ENCODE data around the gene RAC2.
"Not testable (repeated sequence)": the region's sequence is repeated elsewhere in the genome, so short reads cannot be mapped to it uniquely, and the experiment has no call there.

Gene RAC2

DNA sequence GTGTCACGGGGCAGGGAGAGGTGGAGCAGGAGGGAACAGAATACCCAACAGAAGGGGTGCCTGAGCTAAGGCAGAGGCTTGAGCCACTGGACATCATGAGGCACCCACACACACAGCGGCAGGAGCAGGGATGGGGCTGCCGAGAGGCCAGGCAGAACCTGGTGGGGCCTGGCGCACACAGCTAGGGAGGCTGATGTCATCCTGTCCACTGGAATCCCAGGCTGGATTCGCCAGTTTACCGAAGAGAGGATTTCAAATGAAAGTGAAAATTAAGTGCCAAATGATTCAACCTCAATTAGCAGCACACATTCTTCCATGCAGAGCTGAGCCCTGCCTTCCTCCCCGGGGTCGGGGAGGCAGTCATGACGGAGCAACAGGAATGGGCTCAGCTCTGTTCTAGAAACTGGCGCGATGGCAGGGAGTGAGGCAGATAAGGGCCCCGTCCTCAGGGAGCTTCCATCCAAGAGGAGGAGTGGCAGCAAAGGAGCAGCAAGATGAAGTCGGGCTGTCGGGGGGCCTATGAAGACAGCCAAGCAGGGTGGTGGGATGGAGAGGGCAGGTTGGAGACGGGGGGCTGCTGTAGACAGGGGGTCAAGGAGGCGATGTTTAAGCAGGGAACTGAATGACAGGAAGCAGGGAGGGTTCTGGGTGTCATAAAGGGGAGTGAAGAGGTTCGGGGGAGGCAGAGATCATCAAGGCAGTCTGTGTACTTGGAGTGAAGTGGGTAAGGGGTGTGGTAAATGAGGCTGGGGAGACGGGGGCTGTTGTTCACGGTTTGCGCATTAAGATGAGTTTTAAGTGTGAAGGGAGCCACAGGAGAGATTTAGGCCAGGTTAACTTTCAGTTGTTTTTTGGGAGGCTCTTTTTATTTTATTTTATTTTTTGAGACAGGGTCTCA, 6.4 kb downstream of the RAC2 start:
- in situ Hi-C loops (cut with HindIII; ENCODE audit: low sequenced_read_pairs), result no loop called here

DNA sequence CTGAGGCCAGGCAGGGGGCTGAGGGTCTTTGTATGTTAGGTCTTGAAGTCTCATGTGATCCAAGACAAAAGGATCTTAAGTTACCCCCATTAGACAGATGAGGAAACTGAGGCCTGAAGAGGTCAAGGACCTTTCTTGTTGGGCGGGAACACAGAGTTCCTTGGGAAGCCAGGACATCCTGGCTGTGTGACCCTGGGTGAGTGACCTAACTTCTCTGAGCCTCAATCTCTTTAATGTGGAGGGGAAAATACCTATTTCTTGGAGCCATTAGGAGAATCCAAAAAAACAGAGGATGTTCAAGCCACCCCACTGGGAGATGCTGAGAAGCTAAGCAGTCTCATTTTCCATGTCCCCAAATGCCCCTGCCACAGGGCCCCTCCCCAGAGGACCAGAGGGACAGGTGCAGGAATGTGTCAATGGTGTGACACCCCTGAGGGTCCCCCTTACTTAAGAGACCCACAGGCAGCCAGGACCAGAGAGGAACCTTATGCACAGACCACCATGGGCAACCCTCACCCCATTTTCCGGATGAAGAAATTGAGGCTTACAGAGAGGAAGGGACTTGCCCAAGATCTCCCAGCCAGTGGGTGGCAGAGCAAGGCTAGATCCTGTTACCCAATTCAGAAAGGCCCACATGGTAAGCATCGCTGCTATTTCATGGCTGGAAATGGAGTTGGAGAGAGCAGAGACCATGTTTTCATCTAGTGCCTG, 8.0 kb downstream of the RAC2 start:
- in situ Hi-C loops (cut with HindIII; ENCODE audit: low sequenced_read_pairs), result no loop called here

DNA sequence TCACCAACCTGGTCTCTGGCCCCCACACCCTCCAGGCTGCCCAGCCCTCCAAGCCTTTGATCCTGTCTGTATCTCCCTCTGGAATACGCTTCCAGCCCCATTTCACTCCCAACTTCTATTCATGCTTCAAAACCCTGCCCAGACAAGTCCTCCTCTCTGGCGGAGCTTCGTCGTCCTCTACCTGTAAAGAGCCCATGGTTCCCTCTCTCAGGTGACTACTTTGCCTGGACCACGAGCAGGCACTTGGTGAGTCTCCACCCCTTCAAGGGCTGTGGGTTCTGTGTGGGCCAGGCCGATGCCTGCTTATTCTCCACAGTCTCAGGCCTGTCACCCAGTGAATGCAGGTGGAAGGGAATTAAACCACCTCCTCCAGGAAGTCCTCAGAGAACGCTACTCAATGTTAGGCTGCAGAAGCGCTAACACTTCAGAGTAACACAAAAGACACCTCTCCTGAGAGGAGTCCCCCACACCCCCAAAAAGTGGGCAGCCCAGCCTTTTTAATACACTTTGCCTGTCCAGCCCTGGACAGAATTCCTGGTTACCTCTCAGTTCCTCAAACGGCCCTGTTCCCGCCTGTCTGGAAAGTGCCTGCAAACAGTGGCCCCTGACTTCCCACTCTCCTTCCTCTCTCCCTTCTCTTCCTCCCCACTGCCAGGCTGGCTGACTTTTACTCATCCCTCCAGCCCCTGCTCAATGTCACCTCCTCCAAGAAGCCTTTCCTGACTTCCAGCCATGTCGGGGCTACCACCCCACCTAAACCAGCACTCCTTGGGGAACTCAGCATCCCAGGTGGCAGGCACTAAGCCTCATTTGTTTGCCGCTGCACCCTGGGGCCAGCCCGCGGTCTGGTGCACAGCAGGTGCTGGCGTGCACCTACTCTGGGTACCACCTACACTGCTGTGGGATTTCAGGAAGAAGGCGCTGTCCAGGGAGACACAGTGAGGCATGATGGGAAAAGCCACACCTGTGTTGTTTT, 9.0 kb downstream of the RAC2 start:
- in situ Hi-C loops (cut with HindIII; ENCODE audit: low sequenced_read_pairs), result no loop called here

DNA sequence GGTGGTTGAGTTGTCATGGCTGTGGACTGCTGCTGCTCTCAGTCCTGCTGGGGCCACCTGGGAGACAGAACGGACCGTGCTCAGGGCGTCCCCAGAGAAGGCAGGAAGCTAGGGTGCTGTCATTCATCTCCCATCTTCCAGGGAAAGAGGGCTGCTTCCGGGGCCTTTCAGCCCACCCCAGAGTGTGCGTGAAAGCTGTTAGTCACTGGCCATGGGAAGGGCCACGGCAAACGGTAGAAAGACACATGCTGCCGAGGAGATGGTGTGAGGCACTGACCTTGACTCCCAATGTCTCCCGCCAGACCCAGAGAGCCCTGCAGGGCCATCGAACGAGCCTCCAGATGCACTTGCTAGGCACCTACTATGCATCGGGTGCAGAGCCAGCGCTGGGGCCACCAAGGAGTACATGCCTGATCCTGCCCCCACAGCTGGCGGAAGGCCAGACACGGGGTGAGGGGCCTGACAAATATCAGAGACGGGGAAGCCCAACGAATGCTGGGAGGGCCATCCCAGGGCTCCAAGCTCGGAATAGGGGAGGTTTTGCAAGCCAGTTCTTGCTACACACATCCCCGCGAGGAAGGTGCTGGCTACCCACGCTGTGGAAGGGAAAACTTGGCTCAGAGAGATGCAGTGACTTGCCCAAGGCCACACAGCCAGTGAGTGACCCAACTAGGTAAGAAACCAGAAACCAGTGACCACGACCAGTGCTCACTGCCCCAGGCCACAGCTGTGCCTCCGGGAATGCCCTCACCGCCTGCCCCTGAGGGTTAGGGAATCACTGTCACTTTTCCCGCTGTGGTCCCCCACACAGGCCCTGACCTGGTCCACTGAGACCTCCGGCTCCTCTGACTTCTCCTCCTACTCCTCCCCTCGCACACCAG, 10.1 kb downstream of the RAC2 start:
- in situ Hi-C loops (cut with HindIII; ENCODE audit: low sequenced_read_pairs), result no loop called here

DNA sequence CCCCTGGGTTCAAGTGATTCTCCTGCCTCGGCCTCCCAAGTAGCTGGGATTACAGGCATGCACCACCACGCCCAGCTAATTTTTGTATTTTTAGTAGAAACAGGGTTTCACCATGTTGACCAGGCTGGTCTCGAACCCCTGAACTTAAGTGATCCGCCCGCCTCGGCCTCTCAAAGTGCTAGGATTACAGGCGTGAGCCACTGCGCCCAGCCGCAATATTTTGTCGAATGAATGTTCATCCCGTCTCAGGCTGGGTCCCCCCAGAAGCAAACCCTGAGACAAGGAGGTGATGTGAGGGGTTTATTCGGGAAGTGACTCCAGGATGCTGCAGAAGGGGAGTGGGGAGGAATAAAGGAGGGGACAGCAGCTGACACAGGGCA, 10.7 kb downstream of the RAC2 start:
- in situ Hi-C loops (cut with HindIII; ENCODE audit: low sequenced_read_pairs), result not testable (repeated sequence)

DNA sequence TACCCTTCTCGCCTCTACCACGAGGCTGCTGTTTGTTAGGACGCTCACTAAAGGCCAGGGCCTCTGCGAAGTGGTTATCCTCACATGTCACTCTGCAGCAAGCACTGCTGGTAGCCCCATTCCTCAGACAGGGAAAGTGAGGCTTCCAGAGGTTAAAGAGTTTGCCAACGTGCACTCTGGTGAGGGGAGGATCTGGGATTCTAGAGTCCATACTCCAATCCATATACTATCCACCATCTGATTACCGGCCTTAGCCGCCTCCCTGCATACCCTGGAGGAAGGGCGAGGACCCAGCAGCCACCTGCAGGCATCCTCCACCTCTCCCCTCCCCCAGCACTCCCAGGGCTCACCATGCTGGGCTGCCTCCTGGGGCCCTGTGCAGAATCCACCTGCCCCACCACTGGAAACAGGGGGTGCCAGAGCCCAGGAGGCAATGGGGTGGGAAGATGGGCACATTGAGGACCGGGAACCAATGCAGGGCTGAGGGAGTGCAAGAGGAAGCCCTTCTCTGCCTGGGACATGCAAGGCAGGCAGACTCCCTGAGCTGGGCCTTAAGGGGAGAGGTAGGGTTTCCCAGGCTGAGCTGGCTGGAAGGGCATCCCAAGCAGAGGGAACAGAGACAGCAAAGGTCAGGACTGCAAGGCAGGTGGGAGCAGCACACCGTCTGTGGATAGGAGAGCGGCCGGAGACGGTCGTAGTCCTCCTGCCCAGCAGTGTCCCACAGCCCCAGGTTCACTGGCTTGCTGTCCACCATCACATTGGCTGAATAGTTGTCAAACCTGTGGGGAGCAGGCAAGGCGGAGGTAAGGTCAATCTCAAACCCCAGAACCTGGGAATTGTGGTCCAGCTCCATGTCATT, 11.7 kb downstream of the RAC2 start:
- in situ Hi-C loops (cut with HindIII; ENCODE audit: low sequenced_read_pairs), result no loop called here

DNA sequence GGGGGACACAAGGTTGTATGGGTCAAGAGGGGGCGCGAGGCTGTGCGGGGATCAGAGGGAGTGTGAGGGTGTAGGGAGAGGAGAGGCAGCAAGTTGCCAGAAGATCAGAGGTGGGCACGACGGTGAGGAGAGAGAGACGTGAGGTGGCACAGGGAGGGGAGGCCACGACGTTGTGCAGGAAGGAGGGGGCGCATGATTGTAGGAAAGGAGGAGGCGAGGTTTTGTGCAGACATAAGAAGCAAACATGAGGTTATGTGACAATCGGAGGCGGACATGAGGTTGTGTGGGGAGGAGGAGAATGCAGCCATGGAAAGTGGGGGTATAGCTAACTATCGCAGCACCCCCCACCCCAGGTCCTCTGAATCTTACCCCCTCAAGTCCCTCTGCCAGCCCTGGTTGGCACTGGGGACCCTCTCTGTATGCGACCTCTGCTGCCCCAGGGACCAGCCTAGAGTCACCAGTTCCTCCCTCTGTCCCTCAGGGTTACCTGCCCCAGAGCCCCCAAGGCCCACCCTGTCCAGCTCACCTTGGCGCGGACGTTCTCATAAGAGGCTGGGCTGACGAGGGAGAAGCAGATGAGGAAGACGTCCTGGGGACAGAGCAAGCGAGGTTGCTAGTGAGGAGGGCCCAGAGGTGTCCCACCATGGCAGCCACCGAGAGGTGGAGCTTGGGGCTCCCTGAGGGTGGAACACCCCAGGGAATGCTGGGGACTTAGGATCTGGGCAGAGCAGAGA, 12.5 kb downstream of the RAC2 start:
- in situ Hi-C loops (cut with HindIII; ENCODE audit: low sequenced_read_pairs), result no loop called here

DNA sequence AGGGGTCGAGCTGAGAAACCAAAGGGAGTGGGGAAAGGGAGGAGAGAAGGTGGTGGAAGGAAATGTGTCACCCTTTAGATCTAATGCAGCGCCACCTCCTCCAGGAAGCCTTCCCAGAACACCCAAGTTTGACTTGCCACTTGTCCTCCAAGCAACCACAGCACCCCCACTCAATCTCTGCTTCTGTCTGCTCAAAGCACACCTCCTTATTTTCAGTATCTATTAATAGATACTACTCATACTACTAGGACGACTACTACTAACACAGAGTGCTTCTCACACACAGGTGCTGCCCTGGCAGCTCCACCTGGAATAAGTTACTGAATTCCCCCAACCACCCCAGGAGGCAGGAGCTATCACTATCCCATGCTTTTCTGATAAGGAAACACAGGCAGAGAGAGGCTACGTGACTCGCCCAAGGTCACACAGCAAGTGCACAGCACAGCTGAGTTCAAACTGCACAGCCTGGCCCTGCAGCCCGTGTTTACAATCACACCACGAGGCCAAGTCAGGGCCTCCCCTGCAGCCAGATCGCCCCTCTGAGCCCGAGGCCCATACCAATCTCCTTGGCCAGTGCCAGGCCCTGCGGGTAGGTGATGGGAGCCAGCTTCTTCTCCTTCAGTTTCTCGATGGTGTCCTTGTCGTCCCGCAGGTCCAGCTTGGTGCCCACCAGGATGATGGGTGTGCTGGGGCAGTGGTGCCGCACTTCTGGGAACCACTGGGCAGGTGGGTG, 13.2 kb downstream of the RAC2 start:
- in situ Hi-C loops (cut with HindIII; ENCODE audit: low sequenced_read_pairs), result no loop called here

DNA sequence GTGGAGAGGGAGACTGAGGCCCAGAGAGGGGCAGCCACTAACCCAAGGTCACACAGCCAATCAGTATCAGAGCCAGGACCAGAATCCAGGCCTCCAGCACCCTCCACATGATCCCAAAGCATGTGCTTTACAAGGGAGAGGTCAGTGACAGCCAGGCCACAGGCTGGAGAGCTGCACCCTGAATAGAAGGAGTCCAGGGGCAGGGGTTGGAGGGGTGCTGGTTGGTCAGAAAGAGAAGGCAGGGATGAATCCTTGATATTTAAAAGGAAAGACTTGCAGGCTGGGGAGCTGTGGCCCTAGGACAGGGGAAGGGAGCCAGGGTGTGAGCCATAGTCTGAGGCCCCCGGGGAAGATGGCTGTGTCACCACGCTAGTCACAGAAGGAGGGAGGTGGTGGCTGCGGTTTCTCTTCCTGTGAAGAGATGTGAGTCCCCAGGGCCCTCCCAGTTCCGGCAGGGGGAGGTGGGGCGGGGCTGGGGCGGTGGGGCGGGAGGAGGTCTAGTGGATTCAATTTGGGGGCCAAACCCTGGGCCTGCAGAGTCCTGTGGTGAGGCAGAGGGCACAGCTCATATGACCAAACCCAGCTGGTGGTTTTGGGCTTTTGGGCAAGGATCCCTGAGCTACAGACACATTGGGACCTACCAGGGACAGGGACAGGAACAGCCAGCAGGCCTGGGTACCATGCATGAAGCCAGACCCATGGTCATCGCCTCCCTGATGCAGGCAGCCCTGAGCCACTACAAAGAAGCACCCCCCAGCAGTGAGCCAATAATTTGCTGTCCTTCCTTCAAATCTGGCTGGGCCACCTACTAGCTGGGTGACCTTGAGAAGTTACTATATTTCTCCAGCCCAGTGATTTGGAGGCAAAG, 14.0 kb downstream of the RAC2 start:
- in situ Hi-C loops (cut with HindIII; ENCODE audit: low sequenced_read_pairs), result no loop called here

DNA sequence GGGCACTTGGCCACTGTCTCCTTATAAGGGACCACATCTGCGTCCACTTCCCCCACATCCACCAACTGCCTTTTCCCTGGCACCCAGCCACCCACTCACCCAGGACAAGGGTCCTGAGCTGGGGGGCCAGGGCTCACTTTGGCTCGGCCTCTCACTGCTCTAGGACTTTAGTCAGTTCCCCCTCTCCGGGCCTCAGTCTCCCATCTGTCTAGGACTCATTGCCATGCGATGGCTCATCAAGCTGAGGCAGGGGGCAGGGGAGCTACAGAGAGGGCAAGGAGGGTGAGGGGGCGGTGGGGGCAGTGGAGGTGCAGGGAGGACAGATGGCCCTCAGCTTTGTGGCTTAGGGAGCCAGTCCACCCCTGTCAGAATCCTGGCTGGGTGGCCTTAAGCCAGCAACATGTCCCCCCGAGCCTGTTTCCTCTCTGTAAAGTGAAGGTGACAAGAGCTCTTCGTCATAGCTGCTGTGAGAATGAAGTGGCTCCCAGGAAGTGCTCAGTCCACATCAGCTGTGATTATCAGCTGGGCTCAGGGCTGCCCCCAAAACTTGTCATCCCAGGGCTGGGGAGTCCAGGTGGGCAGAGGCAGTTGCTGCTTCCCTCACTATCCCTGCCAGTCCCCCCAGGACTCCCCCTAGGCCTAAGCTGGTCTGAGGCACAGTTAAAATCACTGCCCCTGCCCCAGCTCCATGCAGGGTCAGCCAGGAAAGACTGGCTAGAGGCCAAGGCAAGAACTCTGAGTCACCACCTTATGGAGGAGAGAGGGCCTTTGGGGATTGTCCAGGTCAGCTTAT, 14.9 kb downstream of the RAC2 start:
- in situ Hi-C loops (cut with HindIII; ENCODE audit: low sequenced_read_pairs), result no loop called here

DNA sequence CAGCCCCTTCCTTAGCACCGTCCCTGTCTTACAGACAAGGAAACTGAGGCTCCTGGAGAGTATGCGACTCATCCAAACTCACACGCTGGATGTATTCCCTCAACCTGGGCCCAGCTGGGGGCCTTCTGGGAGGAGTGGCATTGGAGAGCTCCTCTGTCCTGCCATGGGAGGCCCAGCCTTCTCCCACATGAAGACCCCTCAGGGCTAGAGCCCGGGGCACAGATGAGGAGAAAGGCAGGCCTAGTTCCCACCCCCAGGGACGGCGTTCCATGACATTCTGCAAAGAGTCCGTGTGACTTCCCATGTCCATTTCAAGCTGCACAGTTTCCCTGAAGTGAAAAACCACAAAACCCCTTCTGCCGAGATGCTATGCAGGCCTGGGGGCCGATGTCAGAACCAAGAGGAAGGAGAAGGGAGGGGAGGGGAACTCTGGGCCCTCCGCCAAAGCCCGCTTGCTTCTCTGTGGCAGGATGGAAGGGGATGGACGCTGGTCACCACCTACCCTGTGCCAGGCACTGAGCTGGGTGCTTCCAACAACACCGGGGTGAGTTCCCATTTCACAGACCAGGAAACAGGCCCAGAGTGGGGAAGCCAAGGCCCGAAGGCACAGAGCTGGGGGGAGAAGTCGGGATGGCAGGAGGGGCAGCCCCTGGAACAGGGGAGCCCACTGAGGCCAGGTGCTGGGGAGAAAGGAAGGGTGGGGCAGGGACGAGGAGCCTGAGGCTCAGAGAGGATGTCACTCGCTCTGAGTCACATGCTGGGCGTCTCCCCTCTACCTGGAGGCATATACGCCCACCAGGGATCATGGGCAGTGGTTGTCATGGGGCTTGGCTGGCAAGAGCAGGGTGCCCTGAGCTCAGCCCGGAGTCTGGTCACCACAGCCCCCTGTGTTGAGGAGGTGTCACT, 15.7 kb downstream of the RAC2 start:
- in situ Hi-C loops (cut with HindIII; ENCODE audit: low sequenced_read_pairs), result no loop called here

DNA sequence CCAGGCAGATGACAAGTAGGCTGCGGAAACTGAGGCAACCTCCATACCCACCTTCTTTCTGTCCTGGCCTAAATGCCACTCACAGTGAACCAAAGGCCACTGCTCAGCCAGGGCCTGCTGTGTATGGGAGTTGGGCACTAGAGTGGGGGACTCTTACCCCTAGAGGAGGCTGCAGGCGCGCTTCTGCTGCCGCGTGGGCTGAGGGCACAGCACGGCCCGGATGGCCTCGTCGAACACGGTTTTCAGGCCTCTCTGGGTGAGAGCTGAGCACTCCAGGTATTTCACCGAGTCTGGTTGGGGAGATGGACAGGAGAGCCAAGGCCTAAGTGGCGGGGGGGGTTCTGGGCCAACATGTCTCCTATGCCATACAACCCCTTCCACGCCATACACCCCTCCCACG, 17.6 kb downstream of the RAC2 start:
- in situ Hi-C loops (cut with HindIII; ENCODE audit: low sequenced_read_pairs), result no loop called here

DNA sequence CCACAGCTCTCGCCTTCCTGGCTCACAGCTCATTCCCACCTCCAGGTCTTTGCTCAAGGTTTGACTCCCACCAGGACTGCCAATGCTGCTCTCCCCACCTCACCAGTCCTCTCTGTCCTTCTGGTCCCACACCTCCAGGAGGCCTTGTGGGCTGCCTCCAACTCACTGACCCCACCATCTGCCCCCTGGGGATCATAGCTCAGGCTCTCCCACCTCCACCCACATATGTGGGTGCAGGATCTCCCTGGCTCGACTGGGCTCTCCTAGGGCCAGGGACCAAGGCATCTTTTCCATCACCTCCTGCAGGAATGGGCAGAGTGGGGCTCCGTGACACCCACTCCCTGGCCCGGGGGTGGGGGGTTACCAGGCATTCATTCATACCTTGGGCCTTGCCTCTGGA, 18.0 kb downstream of the RAC2 start:
- in situ Hi-C loops (cut with HindIII; ENCODE audit: low sequenced_read_pairs), result no loop called here

DNA sequence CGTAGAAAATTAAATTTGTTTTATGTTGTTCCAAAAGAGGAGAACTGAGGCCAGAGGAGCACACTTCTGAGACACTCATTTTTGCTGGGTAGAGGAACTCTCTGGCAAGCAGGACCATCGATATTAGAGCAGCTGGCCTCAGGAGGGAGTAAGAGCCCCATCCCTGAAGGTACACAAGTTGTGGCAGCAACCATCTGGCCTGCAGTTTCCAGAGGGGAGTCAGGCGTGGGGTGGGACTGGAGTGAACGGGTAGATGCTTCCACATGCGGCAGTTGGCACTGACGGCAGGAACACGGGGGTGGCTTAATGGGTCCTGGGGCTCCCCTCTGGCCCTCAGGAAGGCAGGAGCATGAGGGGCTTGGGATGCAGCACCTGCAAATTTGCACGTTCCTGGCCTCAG, 18.6 kb downstream of the RAC2 start:
- in situ Hi-C loops (cut with HindIII; ENCODE audit: low sequenced_read_pairs), result no loop called here

DNA sequence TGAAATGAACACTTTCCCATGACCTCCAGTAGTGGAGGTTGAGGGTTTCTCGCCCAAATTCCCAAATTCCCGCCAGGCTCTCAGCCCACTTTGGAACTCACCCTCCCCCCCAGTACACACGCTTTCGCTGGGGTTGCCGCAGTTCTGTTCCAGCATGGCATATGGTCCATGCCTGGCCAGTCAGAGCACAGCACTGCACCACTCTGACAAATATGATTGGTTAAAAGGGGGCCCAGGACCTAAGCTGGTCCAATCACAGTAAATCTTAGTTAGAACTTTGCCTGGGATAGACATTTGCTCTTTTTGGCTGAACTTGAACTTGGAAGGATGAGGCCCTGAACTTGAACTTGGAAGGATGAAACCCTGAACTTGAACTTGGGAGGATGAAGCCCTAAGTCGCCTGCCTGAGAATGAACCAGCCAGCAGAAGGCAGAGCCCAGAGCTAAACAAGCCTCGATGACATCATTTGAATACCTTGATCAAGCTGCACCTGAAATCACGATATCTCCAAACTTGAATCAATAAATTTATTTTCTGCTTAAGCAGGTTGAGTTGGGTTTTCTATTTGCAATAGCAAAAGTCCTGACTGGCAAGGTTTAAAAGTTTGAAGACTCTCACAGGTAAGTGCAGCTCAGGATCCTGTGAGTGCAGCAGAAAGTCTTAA, 19.2 kb downstream of the RAC2 start:
- in situ Hi-C loops (cut with HindIII; ENCODE audit: low sequenced_read_pairs), result no loop called here

Data from DLD1 (cell line).